Urinary bladder (tissue), 4 donors: ENCODE results near the gene GRXCR2. TPM values are rescaled to one million over a fixed set of nuclear protein-coding genes. Genes with fewer than 3 reads are reported as not detected.
"Not testable (repeated sequence)": the region's sequence is repeated elsewhere in the genome, so short reads cannot be mapped to it uniquely, and the experiment has no call there.

Experiments
- DNase-seq: peaks from one replicate; pipeline ENCODE4 v3.0.0-alpha.2; 2015; ENCODE audit errors: extremely low spot score
- H3K27ac ChIP-seq: one replicate; pipeline ENCODE4 v1.5.1; 2013; ENCODE audit warnings: low read depth, mild to moderate bottlenecking, moderate library complexity
- H3K36me3 ChIP-seq: one replicate; pipeline ENCODE4 v1.6.1; 2013; ENCODE audit warnings: mild to moderate bottlenecking, moderate library complexity; ENCODE audit not compliant: insufficient read depth
- H3K4me1 ChIP-seq: one replicate; pipeline ENCODE4 v1.6.1; 2013; ENCODE audit warnings: mild to moderate bottlenecking, moderate library complexity; ENCODE audit not compliant: insufficient read depth
- H3K4me3 ChIP-seq: one replicate; pipeline ENCODE4 v1.5.1; 2013; ENCODE audit warnings: low read depth, low read length
- WGBS: extraction: QIAGEN DNeasy Blood & Tissue Kit; methylation state at CpG from one replicate; pipeline ENCODE4 v1.1.7; 2013; 5-methylcytosine and 5-hydroxymethylcytosine counted together
- polyA plus RNA-seq: library from polyadenylated mRNA; stranded (reverse); fragments of 200-250 nt; gene quantifications from one replicate; pipeline ENCODE4 v1.2.3, GENCODE V29; 2013
- total RNA-seq: library from RNA; depleted of rRNA; stranded (reverse); fragments of >200 nt; gene quantifications from one replicate; pipeline ENCODE4 v1.2.3, GENCODE V29; 2014
- donor health status: healthy with polysubstance abuse.
- donor health status: healthy.

The GRXCR2 gene
- total and polyA plus RNA-seq, 2 donors: not detected

GRCh38 chr5:145838276-145838675 is 34.5 kb downstream of the GRXCR2 start:
- 73% methylated on average over 6 of the region's 6 CpGs for WGBS
- no peak for DNase-seq
- H3K36me3 ChIP-seq: no peaks in the 10 kb centered on the region
- H3K27ac ChIP-seq: no peak overlapping the region
- no peaks in the 10 kb centered on the region for H3K4me1 ChIP-seq
- no peak overlapping the region for H3K4me3 ChIP-seq

GRCh38 chr5:145836241-145836640 is 36.6 kb downstream of the GRXCR2 start:
- DNase-seq, H3K36me3 ChIP-seq, H3K27ac ChIP-seq, H3K4me3 ChIP-seq, H3K4me1 ChIP-seq: not testable (repeated sequence)
- 96% methylated on average over 13 of the region's 13 CpGs for WGBS

- DNase-seq: no peak
- no peak overlapping the region for H3K27ac ChIP-seq
- H3K4me3 ChIP-seq: peak overlapping the region; percentile 61
- no peaks in the 10 kb centered on the region for H3K4me1 ChIP-seq
- 42% methylated on average over 18 of the region's 18 CpGs for WGBS
- H3K36me3 ChIP-seq: no peaks in the 10 kb centered on the region
These were observed 37.0 kb downstream of the GRXCR2 start for GRCh38 chr5:145835848-145836239.

GRCh38 chr5:145834917-145835847 is 37.6 kb downstream of the GRXCR2 start, which contains the start of gene PRELID2:
TSS of gene PRELID2 (minus strand) at chr5:145835342. CDS start at chr5:145835251, 91 bp downstream.
- H3K36me3 ChIP-seq: no peaks in the 10 kb centered on the region
- peak; percentile 82 for DNase-seq
- peak within 1 kb of the TSS; percentile 27 for H3K27ac ChIP-seq
- peaks cover 1% of the 10 kb centered on the region for H3K4me1 ChIP-seq
- H3K4me3 ChIP-seq: peak within 1 kb of the TSS; percentile 61
- WGBS: under 1% methylated on average over 71 of the region's 71 CpGs

GRCh38 chr5:145834554-145834916 is 38.3 kb downstream of the GRXCR2 start:
- Histone ChIP-seq H3K4me3 (peak overlapping the region; percentile 61), H3K27ac (no peak overlapping the region), H3K36me3 (no peaks in the 10 kb centered on the region), H3K4me1 (peaks cover 1% of the 10 kb centered on the region)
- 21% methylated on average over 10 of the region's 10 CpGs for WGBS
- DNase-seq: no peak

GRCh38 chr5:145833631-145834200 is 39.1 kb downstream of the GRXCR2 start:
- H3K4me3 ChIP-seq: no peak overlapping the region
- WGBS: 80% methylated on average over 10 of the region's 10 CpGs
- H3K27ac ChIP-seq: no peak overlapping the region
- peaks cover 1% of the 10 kb centered on the region for H3K4me1 ChIP-seq
- H3K36me3 ChIP-seq: no peaks in the 10 kb centered on the region
- no peak for DNase-seq

- DNase-seq: no peak
- Histone ChIP-seq H3K4me3 (no peak overlapping the region), H3K4me1 (peaks cover 1% of the 10 kb centered on the region), H3K36me3 (no peaks in the 10 kb centered on the region), H3K27ac (no peak overlapping the region)
- WGBS: 27% methylated on average over 1 of the region's 1 CpG
These were observed 42.2 kb downstream of the GRXCR2 start for GRCh38 chr5:145830594-145830993.

GRCh38 chr5:145829708-145830361 is 43.0 kb downstream of the GRXCR2 start:
- Histone ChIP-seq H3K4me1 (peaks cover 1% of the 10 kb centered on the region), H3K27ac (no peak overlapping the region), H3K4me3 (no peak overlapping the region), H3K36me3 (no peaks in the 10 kb centered on the region)
- DNase-seq: no peak

- 62% methylated on average over 8 of the region's 8 CpGs for WGBS
- Histone ChIP-seq H3K36me3 (no peaks in the 10 kb centered on the region), H3K4me1 (peaks cover 1% of the 10 kb centered on the region), H3K27ac (no peak overlapping the region), H3K4me3 (no peak overlapping the region)
- DNase-seq: no peak
These were observed 45.7 kb downstream of the GRXCR2 start for GRCh38 chr5:145826895-145827674.

GRCh38 chr5:145825751-145826180 is 47.0 kb downstream of the GRXCR2 start:
- 68% methylated on average over 3 of the region's 3 CpGs for WGBS
- peak; percentile 40 for DNase-seq
- Histone ChIP-seq H3K4me1 (peaks cover 1% of the 10 kb centered on the region), H3K4me3 (no peak overlapping the region), H3K36me3 (no peaks in the 10 kb centered on the region), H3K27ac (no peak overlapping the region)

GRCh38 chr5:145824040-145824439 is 48.8 kb downstream of the GRXCR2 start:
- H3K27ac ChIP-seq: no peak overlapping the region
- WGBS: 61% methylated on average over 4 of the region's 4 CpGs
- no peaks in the 10 kb centered on the region for H3K4me1 ChIP-seq
- no peak for DNase-seq
- H3K4me3 ChIP-seq: no peak overlapping the region
- H3K36me3 ChIP-seq: no peaks in the 10 kb centered on the region

GRCh38 chr5:145818604-145819003 is 54.2 kb downstream of the GRXCR2 start:
- no peak overlapping the region for H3K4me3 ChIP-seq
- 90% methylated on average over 4 of the region's 4 CpGs for WGBS
- no peak overlapping the region for H3K27ac ChIP-seq
- H3K36me3 ChIP-seq: no peaks in the 10 kb centered on the region
- H3K4me1 ChIP-seq: no peaks in the 10 kb centered on the region
- DNase-seq: no peak

- WGBS: 71% methylated on average over 1 of the region's 1 CpG
- Histone ChIP-seq H3K4me1 (no peaks in the 10 kb centered on the region), H3K4me3 (no peak overlapping the region), H3K27ac (no peak overlapping the region), H3K36me3 (no peaks in the 10 kb centered on the region)
- no peak for DNase-seq
These were observed 59.9 kb downstream of the GRXCR2 start for GRCh38 chr5:145812877-145813276.
